ENCODE results near the gene POPDC2. TPM values are rescaled to one million over a fixed set of nuclear protein-coding genes. Genes with fewer than 3 reads are reported as not detected.

POPDC2 gene
- total RNA-seq, 1 experiment from 2014 or later, result 0.48 TPM

DNA sequence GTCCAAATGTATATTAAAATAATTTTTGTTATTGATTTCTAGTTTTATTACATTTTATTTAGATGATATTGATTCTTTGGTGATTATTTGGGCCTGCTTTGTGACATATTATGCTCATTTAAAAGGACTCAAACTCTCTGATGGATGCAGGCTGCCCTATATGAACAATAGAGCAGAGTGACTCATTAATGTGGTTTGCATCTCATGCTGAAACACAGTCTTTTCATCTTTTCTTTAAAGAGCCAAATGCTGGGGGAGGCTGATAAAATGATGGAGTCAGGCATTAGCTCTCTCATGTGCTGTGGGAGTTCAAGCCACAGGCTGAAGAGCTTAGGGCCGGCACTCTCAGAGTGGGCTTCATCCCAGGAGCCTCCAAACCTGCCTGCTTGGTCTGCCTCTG lies 55.5 kb downstream of the POPDC2 start:
- TF ChIP-seq, protein P1, sequence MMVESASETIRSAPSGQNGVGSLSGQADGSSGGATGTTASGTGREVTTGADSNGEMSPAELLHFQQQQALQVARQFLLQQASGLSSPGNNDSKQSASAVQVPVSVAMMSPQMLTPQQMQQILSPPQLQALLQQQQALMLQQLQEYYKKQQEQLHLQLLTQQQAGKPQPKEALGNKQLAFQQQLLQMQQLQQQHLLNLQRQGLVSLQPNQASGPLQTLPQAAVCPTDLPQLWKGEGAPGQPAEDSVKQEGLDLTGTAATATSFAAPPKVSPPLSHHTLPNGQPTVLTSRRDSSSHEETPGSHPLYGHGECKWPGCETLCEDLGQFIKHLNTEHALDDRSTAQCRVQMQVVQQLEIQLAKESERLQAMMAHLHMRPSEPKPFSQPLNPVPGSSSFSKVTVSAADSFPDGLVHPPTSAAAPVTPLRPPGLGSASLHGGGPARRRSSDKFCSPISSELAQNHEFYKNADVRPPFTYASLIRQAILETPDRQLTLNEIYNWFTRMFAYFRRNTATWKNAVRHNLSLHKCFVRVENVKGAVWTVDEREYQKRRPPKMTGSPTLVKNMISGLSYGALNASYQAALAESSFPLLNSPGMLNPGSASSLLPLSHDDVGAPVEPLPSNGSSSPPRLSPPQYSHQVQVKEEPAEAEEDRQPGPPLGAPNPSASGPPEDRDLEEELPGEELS (CRISPR knock-in tag; IDR thresholded peaks at IDR 0.05), result no peak
- TF ChIP-seq FOXP1 (CRISPR knock-in tag; IDR thresholded peaks at IDR 0.05; ENCODE audit: borderline replicate concordance) (no peak), SOX15 (CRISPR knock-in tag; IDR thresholded peaks at IDR 0.05) (no peak), RELA (CRISPR knock-in tag; IDR thresholded peaks at IDR 0.05; ENCODE audit: borderline replicate concordance) (no peak), SMAD4 (CRISPR knock-in tag; IDR thresholded peaks at IDR 0.05) (no peak), NR1H2 (CRISPR knock-in tag; IDR thresholded peaks at IDR 0.05) (no peak), OVOL2 (CRISPR knock-in tag; IDR thresholded peaks at IDR 0.05; ENCODE audit: borderline replicate concordance) (no peak), ZNF671 (CRISPR knock-in tag; IDR thresholded peaks at IDR 0.05) (no peak)
- TF ChIP-seq, protein P2, sequence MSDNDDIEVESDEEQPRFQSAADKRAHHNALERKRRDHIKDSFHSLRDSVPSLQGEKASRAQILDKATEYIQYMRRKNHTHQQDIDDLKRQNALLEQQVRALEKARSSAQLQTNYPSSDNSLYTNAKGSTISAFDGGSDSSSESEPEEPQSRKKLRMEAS (CRISPR knock-in tag; IDR thresholded peaks at IDR 0.05), result no peak
- TF ChIP-seq, protein P3, sequence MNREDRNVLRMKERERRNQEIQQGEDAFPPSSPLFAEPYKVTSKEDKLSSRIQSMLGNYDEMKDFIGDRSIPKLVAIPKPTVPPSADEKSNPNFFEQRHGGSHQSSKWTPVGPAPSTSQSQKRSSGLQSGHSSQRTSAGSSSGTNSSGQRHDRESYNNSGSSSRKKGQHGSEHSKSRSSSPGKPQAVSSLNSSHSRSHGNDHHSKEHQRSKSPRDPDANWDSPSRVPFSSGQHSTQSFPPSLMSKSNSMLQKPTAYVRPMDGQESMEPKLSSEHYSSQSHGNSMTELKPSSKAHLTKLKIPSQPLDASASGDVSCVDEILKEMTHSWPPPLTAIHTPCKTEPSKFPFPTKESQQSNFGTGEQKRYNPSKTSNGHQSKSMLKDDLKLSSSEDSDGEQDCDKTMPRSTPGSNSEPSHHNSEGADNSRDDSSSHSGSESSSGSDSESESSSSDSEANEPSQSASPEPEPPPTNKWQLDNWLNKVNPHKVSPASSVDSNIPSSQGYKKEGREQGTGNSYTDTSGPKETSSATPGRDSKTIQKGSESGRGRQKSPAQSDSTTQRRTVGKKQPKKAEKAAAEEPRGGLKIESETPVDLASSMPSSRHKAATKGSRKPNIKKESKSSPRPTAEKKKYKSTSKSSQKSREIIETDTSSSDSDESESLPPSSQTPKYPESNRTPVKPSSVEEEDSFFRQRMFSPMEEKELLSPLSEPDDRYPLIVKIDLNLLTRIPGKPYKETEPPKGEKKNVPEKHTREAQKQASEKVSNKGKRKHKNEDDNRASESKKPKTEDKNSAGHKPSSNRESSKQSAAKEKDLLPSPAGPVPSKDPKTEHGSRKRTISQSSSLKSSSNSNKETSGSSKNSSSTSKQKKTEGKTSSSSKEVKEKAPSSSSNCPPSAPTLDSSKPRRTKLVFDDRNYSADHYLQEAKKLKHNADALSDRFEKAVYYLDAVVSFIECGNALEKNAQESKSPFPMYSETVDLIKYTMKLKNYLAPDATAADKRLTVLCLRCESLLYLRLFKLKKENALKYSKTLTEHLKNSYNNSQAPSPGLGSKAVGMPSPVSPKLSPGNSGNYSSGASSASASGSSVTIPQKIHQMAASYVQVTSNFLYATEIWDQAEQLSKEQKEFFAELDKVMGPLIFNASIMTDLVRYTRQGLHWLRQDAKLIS (CRISPR knock-in tag; IDR thresholded peaks at IDR 0.05; ENCODE audit: borderline replicate concordance), result no peak
- Mint-ChIP-seq H3K27me3 (ENCODE audit: low read depth) (no peaks in the 10 kb centered on the region; the same call in 1 of the 2 replicates), H3K4me3 (no peak overlapping the region), H3K36me3 (no peaks in the 10 kb centered on the region), H3K4me1 (peaks cover 17% of the 10 kb centered on the region), H3K9me3 (no peaks in the 10 kb centered on the region), H3K27ac (no peak overlapping the region)
- POLR2A ChIA-PET, result no interaction called here
- ATAC-seq (no peak), DNase-seq (ENCODE audit: low spot score) (no peak)
- CTCF ChIA-PET, result no interaction called here

DNA sequence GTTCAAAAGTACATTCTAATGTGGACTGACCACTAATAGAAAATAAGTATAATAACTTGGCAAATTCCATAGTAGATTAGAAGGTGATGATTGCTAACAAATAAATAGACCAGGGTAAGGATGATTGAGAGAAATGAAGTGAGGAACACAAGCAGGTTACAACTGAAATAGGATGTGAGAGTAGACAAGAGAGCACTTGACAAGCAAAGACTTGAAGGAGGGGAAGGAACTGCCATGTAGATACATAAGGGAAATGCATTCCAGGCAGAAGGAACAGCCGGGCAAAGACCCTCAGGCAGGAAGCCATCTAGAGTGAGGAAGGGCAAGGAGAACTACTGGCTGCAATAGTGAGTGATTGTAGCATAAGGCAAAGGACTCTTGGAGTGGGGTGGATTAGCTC lies 57.7 kb downstream of the POPDC2 start:
- H3K27me3 Mint-ChIP-seq (ENCODE audit: low read depth), result no peaks in the 10 kb centered on the region; the same call in 1 of the 2 replicates
- POLR2A ChIA-PET, result no interaction called here
- CTCF ChIA-PET, result no interaction called here
- no peak overlapping the region for H3K4me3 Mint-ChIP-seq
- H3K27ac Mint-ChIP-seq, result no peak overlapping the region
- TF ChIP-seq, protein P4, sequence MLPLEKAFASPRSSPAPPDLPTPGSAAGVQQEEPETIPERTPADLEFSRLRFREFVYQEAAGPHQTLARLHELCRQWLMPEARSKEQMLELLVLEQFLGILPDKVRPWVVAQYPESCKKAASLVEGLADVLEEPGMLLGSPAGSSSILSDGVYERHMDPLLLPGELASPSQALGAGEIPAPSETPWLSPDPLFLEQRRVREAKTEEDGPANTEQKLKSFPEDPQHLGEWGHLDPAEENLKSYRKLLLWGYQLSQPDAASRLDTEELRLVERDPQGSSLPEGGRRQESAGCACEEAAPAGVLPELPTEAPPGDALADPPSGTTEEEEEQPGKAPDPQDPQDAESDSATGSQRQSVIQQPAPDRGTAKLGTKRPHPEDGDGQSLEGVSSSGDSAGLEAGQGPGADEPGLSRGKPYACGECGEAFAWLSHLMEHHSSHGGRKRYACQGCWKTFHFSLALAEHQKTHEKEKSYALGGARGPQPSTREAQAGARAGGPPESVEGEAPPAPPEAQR (CRISPR knock-in tag; IDR thresholded peaks at IDR 0.05), result no peak
- TF ChIP-seq NFE2L1 (CRISPR knock-in tag; IDR thresholded peaks at IDR 0.05) (no peak), ZNF396 (CRISPR knock-in tag; IDR thresholded peaks at IDR 0.05; ENCODE audit: borderline replicate concordance) (no peak), ZNF121 (CRISPR knock-in tag; IDR thresholded peaks at IDR 0.05) (no peak), ATF1 (CRISPR knock-in tag; IDR thresholded peaks at IDR 0.05) (no peak), TP53 (CRISPR knock-in tag; IDR thresholded peaks at IDR 0.05) (no peak), NR1H2 (CRISPR knock-in tag; IDR thresholded peaks at IDR 0.05) (no peak), GTF2I (CRISPR knock-in tag; conservative IDR thresholded peaks at IDR 0.05) (no peak), FOXJ3 (CRISPR knock-in tag; IDR thresholded peaks at IDR 0.05; ENCODE audit: borderline replicate concordance) (no peak), PRRX2 (CRISPR knock-in tag; IDR thresholded peaks at IDR 0.05) (no peak), MYBL2 (CRISPR knock-in tag; IDR thresholded peaks at IDR 0.05) (no peak), SP1 (CRISPR knock-in tag; conservative IDR thresholded peaks at IDR 0.05) (no peak), FOXP1 (CRISPR knock-in tag; IDR thresholded peaks at IDR 0.05; ENCODE audit: borderline replicate concordance) (no peak), SOX15 (CRISPR knock-in tag; IDR thresholded peaks at IDR 0.05) (no peak), ZNF671 (CRISPR knock-in tag; IDR thresholded peaks at IDR 0.05) (no peak)
- TF ChIP-seq, protein P5, sequence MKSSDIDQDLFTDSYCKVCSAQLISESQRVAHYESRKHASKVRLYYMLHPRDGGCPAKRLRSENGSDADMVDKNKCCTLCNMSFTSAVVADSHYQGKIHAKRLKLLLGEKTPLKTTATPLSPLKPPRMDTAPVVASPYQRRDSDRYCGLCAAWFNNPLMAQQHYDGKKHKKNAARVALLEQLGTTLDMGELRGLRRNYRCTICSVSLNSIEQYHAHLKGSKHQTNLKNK (CRISPR knock-in tag; IDR thresholded peaks at IDR 0.05), result no peak
- TF ChIP-seq, protein P6, sequence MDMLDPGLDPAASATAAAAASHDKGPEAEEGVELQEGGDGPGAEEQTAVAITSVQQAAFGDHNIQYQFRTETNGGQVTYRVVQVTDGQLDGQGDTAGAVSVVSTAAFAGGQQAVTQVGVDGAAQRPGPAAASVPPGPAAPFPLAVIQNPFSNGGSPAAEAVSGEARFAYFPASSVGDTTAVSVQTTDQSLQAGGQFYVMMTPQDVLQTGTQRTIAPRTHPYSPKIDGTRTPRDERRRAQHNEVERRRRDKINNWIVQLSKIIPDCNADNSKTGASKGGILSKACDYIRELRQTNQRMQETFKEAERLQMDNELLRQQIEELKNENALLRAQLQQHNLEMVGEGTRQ (CRISPR knock-in tag; IDR thresholded peaks at IDR 0.05), result no peak
- TF ChIP-seq, protein P2 (CRISPR knock-in tag; IDR thresholded peaks at IDR 0.05), result no peak
- TF ChIP-seq, protein P7, sequence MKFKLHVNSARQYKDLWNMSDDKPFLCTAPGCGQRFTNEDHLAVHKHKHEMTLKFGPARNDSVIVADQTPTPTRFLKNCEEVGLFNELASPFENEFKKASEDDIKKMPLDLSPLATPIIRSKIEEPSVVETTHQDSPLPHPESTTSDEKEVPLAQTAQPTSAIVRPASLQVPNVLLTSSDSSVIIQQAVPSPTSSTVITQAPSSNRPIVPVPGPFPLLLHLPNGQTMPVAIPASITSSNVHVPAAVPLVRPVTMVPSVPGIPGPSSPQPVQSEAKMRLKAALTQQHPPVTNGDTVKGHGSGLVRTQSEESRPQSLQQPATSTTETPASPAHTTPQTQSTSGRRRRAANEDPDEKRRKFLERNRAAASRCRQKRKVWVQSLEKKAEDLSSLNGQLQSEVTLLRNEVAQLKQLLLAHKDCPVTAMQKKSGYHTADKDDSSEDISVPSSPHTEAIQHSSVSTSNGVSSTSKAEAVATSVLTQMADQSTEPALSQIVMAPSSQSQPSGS (CRISPR knock-in tag; IDR thresholded peaks at IDR 0.05; ENCODE audit: borderline replicate concordance, low read depth), result no peak
- H3K9me3 Mint-ChIP-seq, result no peaks in the 10 kb centered on the region
- no peak for ATAC-seq
- H3K4me1 Mint-ChIP-seq, result peaks cover 12% of the 10 kb centered on the region
- DNase-seq (ENCODE audit: low spot score), result no peak
- no peaks in the 10 kb centered on the region for H3K36me3 Mint-ChIP-seq
